Gastroesophageal sphincter (tissue), 4 donors: Measurements from ENCODE around the gene TNNC1. TPM values are rescaled to one million over a fixed set of nuclear protein-coding genes. Genes with fewer than 3 reads are reported as not detected.

ENCODE experiments used
- ATAC-seq: fragments of 150-250 bp; one replicate; pipeline ENCODE4 v1.9.1; 2016; ENCODE audit warnings: mild to moderate bottlenecking, moderate library complexity
- H3K27ac ChIP-seq, 4 donors: fragments of 200-600 bp; sonication (generic) in 3 of 4; 1 replicate in 3 of 4; 2 replicates in 1 of 4; pipeline ENCODE4 v1.5.1; 2016 to 2019
- H3K27me3 ChIP-seq: fragments of 200-600 bp; sonication (generic); one replicate; pipeline ENCODE4 v1.5.1; 2019
- H3K36me3 ChIP-seq, 2 donors: fragments of 200-600 bp; sonication (generic); one replicate each; pipeline ENCODE4 v1.5.1; 2019; ENCODE audit warnings: control low read depth in 1 of 2
- H3K4me1 ChIP-seq, 3 donors: fragments of 200-600 bp; sonication (generic); 1 replicate in 2 of 3; 2 replicates in 1 of 3; pipeline ENCODE4 v1.5.1; 2016 to 2019; ENCODE audit warnings: control low read depth in 2 of 3
- H3K4me3 ChIP-seq, 2 donors: fragments of 200-600 bp; sonication (generic); one replicate each; pipeline ENCODE4 v1.5.1; 2019; ENCODE audit warnings: mild to moderate bottlenecking in 1 of 2, moderate library complexity in 1 of 2
- H3K9me3 ChIP-seq, 3 donors: fragments of 200-600 bp; sonication (generic); one replicate each; pipeline ENCODE4 v1.5.1; 2017 to 2019; ENCODE audit warnings: control low read depth in 2 of 3
- CTCF ChIP-seq, 4 experiments: fragments of 200-600 bp in 2 of 4; fragments of 450-650 bp in 2 of 4; sonication (generic) in 1 of 4; IDR thresholded peaks; one replicate each; pipeline ENCODE4 v1.5.1; 2017 to 2019; ENCODE audit warnings: antibody characterized with exemption in 4 of 4, mild to moderate bottlenecking in 2 of 4, moderate library complexity in 2 of 4
- EP300 ChIP-seq: sonication (generic); formaldehyde crosslinking; IDR thresholded peaks from one replicate; pipeline ENCODE4 v1.6.1; 2017; ENCODE audit warnings: antibody characterized with exemption, mild to moderate bottlenecking
- POLR2A ChIP-seq, 2 donors: fragments of 450-650 bp; IDR thresholded peaks; one replicate each; pipeline ENCODE4 v1.6.1; 2017; ENCODE audit warnings: antibody characterized with exemption in 2 of 2, mild to moderate bottlenecking in 2 of 2, moderate library complexity in 1 of 2
- POLR2AphosphoS5 ChIP-seq: sonication (generic); formaldehyde crosslinking; IDR thresholded peaks from one replicate; pipeline ENCODE4 v1.6.1; 2017; ENCODE audit warnings: antibody characterized with exemption
- WGBS, 2 donors: methylation state at CpG; one replicate each; pipeline ENCODE4 v1.1.5; 2018; ENCODE audit warnings: low coverage in 1 of 2; 5-methylcytosine and 5-hydroxymethylcytosine counted together
- total RNA-seq, 4 donors: library from RNA; depleted of rRNA; stranded (reverse); fragments of >200 nt; gene quantifications; one replicate each; pipeline ENCODE4 v1.1.0, GENCODE V29; 2016

TNNC1 gene
- total RNA-seq, 4 donors from 2014 or later, result 1.9 to 4.6 (median 2.4) TPM; not detected in 1

- Histone ChIP-seq H3K9me3 (no peaks in the 10 kb centered on the region), H3K27ac (peak overlapping the region in 2 of 4 donors; percentile 24 to 42), H3K27me3 (no peaks in the 10 kb centered on the region), H3K36me3 (peaks cover 0 to 79% of the 10 kb centered on the region in 2 donors), H3K4me1 (peaks cover 0 to 42% (median 10%) of the 10 kb centered on the region in 3 donors), H3K4me3 (no peak overlapping the region)
- WGBS, 2 donors, result 91 to 100% methylated on average over 2 to 4 of the region's 5 CpGs
- TF ChIP-seq POLR2AphosphoS5 (no peak), POLR2A (IDR thresholded peaks at IDR 0.05) (no peak), EP300 (no peak), CTCF (IDR thresholded peaks at IDR 0.05) (no peak)
- no peak for ATAC-seq
These were observed 19.2 kb upstream of the TNNC1 start for GRCh38 chr3:52473026-52473425.

- Histone ChIP-seq H3K27me3 (no peaks in the 10 kb centered on the region), H3K4me1 (peaks cover 0 to 48% (median 11%) of the 10 kb centered on the region in 3 donors), H3K27ac (peak overlapping the region in 1 of 4 donors; percentile 31), H3K9me3 (no peaks in the 10 kb centered on the region), H3K4me3 (no peak overlapping the region), H3K36me3 (peaks cover 0 to 74% of the 10 kb centered on the region in 2 donors)
- no peak for TF ChIP-seq POLR2A (IDR thresholded peaks at IDR 0.05)
- TF ChIP-seq CTCF (IDR thresholded peaks at IDR 0.05), result no peak
- WGBS, 2 donors, result 74 to 88% methylated on average over 4 to 8 of the region's 14 CpGs
- ATAC-seq, result no peak
These were observed 18.6 kb upstream of the TNNC1 start for GRCh38 chr3:52472239-52473000.

- H3K4me1 ChIP-seq, result peaks cover 0 to 54% (median 11%) of the 10 kb centered on the region in 3 donors
- H3K36me3 ChIP-seq, result peaks cover 0 to 69% of the 10 kb centered on the region in 2 donors
These were observed 17.8 kb upstream of the TNNC1 start for GRCh38 chr3:52471371-52472238.

GRCh38 chr3:52470920-52471319 lies 17.1 kb upstream of the TNNC1 start:
- no peak for ATAC-seq
- WGBS, 2 donors, result 100% methylated on average over 1 of the region's 4 CpGs; no CpG with 5 or more reads in 1 of the 2 donors
- no peaks in the 10 kb centered on the region for H3K9me3 ChIP-seq
- no peaks in the 10 kb centered on the region for H3K27me3 ChIP-seq
- H3K4me3 ChIP-seq, result no peak overlapping the region
- peaks cover 0 to 66% of the 10 kb centered on the region in 2 donors for H3K36me3 ChIP-seq
- peaks cover 0 to 61% (median 11%) of the 10 kb centered on the region in 3 donors for H3K4me1 ChIP-seq
- no peak for TF ChIP-seq CTCF (IDR thresholded peaks at IDR 0.05)
- no peak for TF ChIP-seq POLR2A (IDR thresholded peaks at IDR 0.05)
- TF ChIP-seq POLR2AphosphoS5, result no peak
- no peak for TF ChIP-seq EP300
- peak overlapping the region in 2 of 4 donors; percentile 2 to 56 for H3K27ac ChIP-seq

More at GRCh38 chr3:52471371-52472238, 17.8 kb upstream of the TNNC1 start:
- H3K27ac ChIP-seq, result peak overlapping the region in 1 of 4 donors; percentile 2
- WGBS, 2 donors, result 49 to 53% methylated on average over 9 to 10 of the region's 26 CpGs
- no peaks in the 10 kb centered on the region for H3K9me3 ChIP-seq
- H3K27me3 ChIP-seq, result no peaks in the 10 kb centered on the region
- H3K4me3 ChIP-seq, result no peak overlapping the region
- peak; percentile 52 for ATAC-seq
- no peak for TF ChIP-seq EP300
- TF ChIP-seq POLR2A (IDR thresholded peaks at IDR 0.05), result no peak
- TF ChIP-seq POLR2AphosphoS5, result no peak
- TF ChIP-seq CTCF (IDR thresholded peaks at IDR 0.05), result peak in 3 of 4 experiments; percentile 71 to 81 (median 73)
